Neural progenitor cell (in vitro differentiated cells): ENCODE data around the gene SMIM10L2A.
"Not testable (repeated sequence)": the region's sequence is repeated elsewhere in the genome, so short reads cannot be mapped to it uniquely, and the experiment has no call there.

ENCODE experiments used
- CTCF ChIP-seq: fragments of 200-600 bp; sonication (generic); IDR thresholded peaks from 2 replicates; pipeline ENCODE4 v1.5.1; 2017; ENCODE audit warnings: antibody characterized with exemption, mild to moderate bottlenecking
- EZH2 ChIP-seq: fragments of 200-600 bp; sonication (generic); IDR thresholded peaks from 2 replicates; pipeline ENCODE4 v1.6.1; 2017; ENCODE audit warnings: antibody characterized with exemption, mild to moderate bottlenecking, moderate library complexity

GRCh38 chrX:135406428-135406827 is 15.3 kb upstream of the SMIM10L2A start:
- not testable (repeated sequence) for TF ChIP-seq CTCF, EZH2
